Peyer's patch (tissue), 4 donors: ENCODE results near the gene TMEM117.

Experiments
- CTCF ChIP-seq, 6 experiments: fragments of 450-650 bp in 4 of 6; fragments of 200-600 bp in 2 of 6; sonication (generic) in 1 of 6; IDR thresholded peaks; one replicate each; pipeline ENCODE4 v1.5.1; 2017 to 2019; ENCODE audit warnings: antibody characterized with exemption in 6 of 6, mild to moderate bottlenecking in 3 of 6, moderate library complexity in 1 of 6
- POLR2A ChIP-seq, 2 donors: fragments of 450-650 bp; IDR thresholded peaks; one replicate each; pipeline ENCODE4 v1.5.1; 2017; ENCODE audit warnings: antibody characterized with exemption in 2 of 2, mild to moderate bottlenecking in 2 of 2, moderate library complexity in 2 of 2

GRCh38 chr12:44159862-44160261, 324.0 kb downstream of the TMEM117 start:
- TF ChIP-seq POLR2A (IDR thresholded peaks at IDR 0.05) (no peak), CTCF (IDR thresholded peaks at IDR 0.05) (no peak)
